NCI-H510A treated with DMSO at 0.1 percent for 48 hours (cell line): ENCODE data around the gene FRMD5.

Experiments used
- DNase-seq: peaks from one replicate; lab custom pipeline; 2025; lab: John Stamatoyannopoulos, UW

The FRMD5 gene

GRCh38 chr15:44093836-44094235 lies 101.2 kb downstream of the FRMD5 start:
- DNase-seq: no peak

GRCh38 chr15:44092221-44092620 lies 102.8 kb downstream of the FRMD5 start:
- DNase-seq: no peak

GRCh38 chr15:44087578-44088465 lies 107.2 kb downstream of the FRMD5 start:
- no peak for DNase-seq

- no peak for DNase-seq
These were observed 110.3 kb downstream of the FRMD5 start for GRCh38 chr15:44084770-44085169.

GRCh38 chr15:44084171-44084570 lies 110.9 kb downstream of the FRMD5 start:
- DNase-seq: no peak

- DNase-seq: no peak
These were observed 112.4 kb downstream of the FRMD5 start for GRCh38 chr15:44082558-44083157.

GRCh38 chr15:44081026-44082013 lies 113.8 kb downstream of the FRMD5 start:
- DNase-seq: no peak

- DNase-seq: no peak
These were observed 119.5 kb downstream of the FRMD5 start for GRCh38 chr15:44075535-44075934.

- no peak for DNase-seq
These were observed 125.6 kb downstream of the FRMD5 start for GRCh38 chr15:44069489-44069888.

- no peak for DNase-seq
These were observed 126.7 kb downstream of the FRMD5 start for GRCh38 chr15:44068347-44068746.

- DNase-seq: peak; percentile 70
These were observed 128.8 kb downstream of the FRMD5 start for GRCh38 chr15:44066211-44066827.

GRCh38 chr15:44064706-44065105 lies 130.4 kb downstream of the FRMD5 start:
- DNase-seq: no peak

- DNase-seq: no peak
These were observed 136.9 kb downstream of the FRMD5 start for GRCh38 chr15:44058126-44058525.

GRCh38 chr15:44045661-44046060 lies 149.4 kb downstream of the FRMD5 start:
- no peak for DNase-seq

GRCh38 chr15:44045217-44045616 lies 149.9 kb downstream of the FRMD5 start:
- no peak for DNase-seq

GRCh38 chr15:44038755-44039191 lies 156.3 kb downstream of the FRMD5 start:
- DNase-seq: peak; percentile 29

GRCh38 chr15:44035781-44036699 lies 159.0 kb downstream of the FRMD5 start:
- no peak for DNase-seq

GRCh38 chr15:44034933-44035624 lies 160.0 kb downstream of the FRMD5 start:
- no peak for DNase-seq

- DNase-seq: no peak
These were observed 160.7 kb downstream of the FRMD5 start for GRCh38 chr15:44034334-44034733.

- DNase-seq: no peak
These were observed 161.2 kb downstream of the FRMD5 start for GRCh38 chr15:44033894-44034293.
